Esophagus squamous epithelium (tissue), 5 donors: Measurements from ENCODE around the gene RALGAPB. TPM values are rescaled to one million over a fixed set of nuclear protein-coding genes. Genes with fewer than 3 reads are reported as not detected.

Experiments
- DNase-seq: peaks from one replicate; lab custom pipeline; 2025; lab: John Stamatoyannopoulos, UW
- H3K27ac ChIP-seq, 4 donors: fragments of 200-600 bp; sonication (generic); one replicate each; pipeline ENCODE4 v1.5.1; 2016 to 2019; ENCODE audit warnings: mild to moderate bottlenecking in 1 of 4
- H3K27me3 ChIP-seq, 4 donors: fragments of 200-600 bp; sonication (generic); 1 replicate in 3 of 4; 2 replicates in 1 of 4; pipeline versions ENCODE4 v1.5.1 to v1.6.0; 2017 to 2021; ENCODE audit warnings: antibody characterized with exemption in 1 of 4
- H3K36me3 ChIP-seq, 3 donors: fragments of 200-600 bp; sonication (generic); one replicate each; pipeline ENCODE4 v1.5.1; 2016 to 2019
- H3K4me1 ChIP-seq, 3 donors: fragments of 200-600 bp; sonication (generic); one replicate each; pipeline ENCODE4 v1.5.1; 2017 to 2019
- H3K4me3 ChIP-seq, 4 donors: fragments of 200-600 bp; sonication (generic); 1 replicate in 3 of 4; 2 replicates in 1 of 4; pipeline ENCODE4 v1.5.1; 2016 to 2019; ENCODE audit warnings: mild to moderate bottlenecking in 2 of 4, moderate library complexity in 1 of 4
- H3K9me3 ChIP-seq, 3 donors: fragments of 200-600 bp; sonication (generic); one replicate each; pipeline ENCODE4 v1.5.1; 2016 to 2019
- CTCF ChIP-seq, 6 experiments: fragments of 450-650 bp in 4 of 6; fragments of 200-600 bp in 2 of 6; sonication (generic) in 2 of 6; IDR thresholded peaks; one replicate each; pipeline ENCODE4 v1.5.1; 2016 to 2019; ENCODE audit warnings: antibody characterized with exemption in 6 of 6, mild to moderate bottlenecking in 4 of 6, moderate library complexity in 4 of 6
- POLR2A ChIP-seq, 4 donors: fragments of 450-650 bp; IDR thresholded peaks; one replicate each; pipeline ENCODE4 v1.6.1; 2017; ENCODE audit warnings: antibody characterized with exemption in 4 of 4, mild to moderate bottlenecking in 4 of 4, moderate library complexity in 3 of 4
- WGBS, 2 donors: methylation state at CpG; one replicate each; pipeline ENCODE4 v1.1.5; 2018; 5-methylcytosine and 5-hydroxymethylcytosine counted together
- intact Hi-C: fragments of 100-400 bp; cut with DNase I; formaldehyde crosslinking; loops from one replicate; pipeline ENCODE4 v1.15.0; 2022
- total RNA-seq, 4 donors: library from RNA; depleted of rRNA; stranded (reverse); fragments of >200 nt; gene quantifications; one replicate each; pipeline ENCODE4 v1.1.0, GENCODE V29; 2016
- donor health status: DM: yes; HTN: yes; CAD: no.

RALGAPB gene
- total RNA-seq, 4 donors from 2014 or later = 17.4 to 38.5 (median 26.9) TPM

GRCh38 chr20:38528167-38528566 lies 55.5 kb downstream of the RALGAPB start:
- no peak overlapping the region for H3K4me3 ChIP-seq
- TF ChIP-seq CTCF (IDR thresholded peaks at IDR 0.05) = no peak
- H3K36me3 ChIP-seq = peaks cover 4 to 96% (median 8%) of the 10 kb centered on the region in 3 donors
- WGBS, 2 donors = 86 to 97% methylated on average over 1 to 3 of the region's 3 CpGs
- DNase-seq = no peak
- intact Hi-C loops = no loop called here
- no peaks in the 10 kb centered on the region for H3K27me3 ChIP-seq
- no peak overlapping the region for H3K27ac ChIP-seq
- H3K9me3 ChIP-seq = no peaks in the 10 kb centered on the region
- no peaks in the 10 kb centered on the region for H3K4me1 ChIP-seq

- intact Hi-C loops = no loop called here
- 95 to 100% methylated on average over 1 of the region's 1 CpG for WGBS, 2 donors
- Histone ChIP-seq H3K27me3 (no peaks in the 10 kb centered on the region), H3K4me3 (no peak overlapping the region), H3K27ac (no peak overlapping the region), H3K4me1 (peaks cover 0 to 4% (median 0%) of the 10 kb centered on the region in 3 donors), H3K36me3 (peaks cover 2 to 100% (median 3%) of the 10 kb centered on the region in 3 donors), H3K9me3 (no peaks in the 10 kb centered on the region)
- TF ChIP-seq CTCF (IDR thresholded peaks at IDR 0.05) (no peak), POLR2A (IDR thresholded peaks at IDR 0.05) (no peak)
- no peak for DNase-seq
Measured at GRCh38 chr20:38531021-38531420, 58.4 kb downstream of the RALGAPB start.

- Histone ChIP-seq H3K27ac (no peak overlapping the region), H3K9me3 (no peaks in the 10 kb centered on the region), H3K4me3 (no peak overlapping the region), H3K4me1 (peaks cover 0 to 24% (median 0%) of the 10 kb centered on the region in 3 donors), H3K27me3 (no peaks in the 10 kb centered on the region), H3K36me3 (peaks cover 0 to 97% (median 0%) of the 10 kb centered on the region in 3 donors)
- TF ChIP-seq POLR2A (IDR thresholded peaks at IDR 0.05) = no peak
- no peak for TF ChIP-seq CTCF (IDR thresholded peaks at IDR 0.05)
- DNase-seq = no peak
- intact Hi-C loops = no loop called here
- 80 to 93% methylated on average over 10 to 11 of the region's 11 CpGs for WGBS, 2 donors
Measured at GRCh38 chr20:38534756-38535155, 62.1 kb downstream of the RALGAPB start.

- intact Hi-C loops = no loop called here
- peak in 3 of 6 experiments; percentile 27 to 60 (median 42) for TF ChIP-seq CTCF (IDR thresholded peaks at IDR 0.05)
- no peak for TF ChIP-seq POLR2A (IDR thresholded peaks at IDR 0.05)
- no peak for DNase-seq
- H3K27ac ChIP-seq = peak overlapping the region in 3 of 4 donors; percentile 45 to 62 (median 58)
- H3K4me1 ChIP-seq = peaks cover 0 to 24% (median 0%) of the 10 kb centered on the region in 3 donors
- H3K4me3 ChIP-seq = no peak overlapping the region
- no peaks in the 10 kb centered on the region for H3K9me3 ChIP-seq
- no peaks in the 10 kb centered on the region for H3K27me3 ChIP-seq
- 45 to 66% methylated on average over 2 of the region's 2 CpGs for WGBS, 2 donors
- H3K36me3 ChIP-seq = peaks cover 0 to 97% (median 0%) of the 10 kb centered on the region in 3 donors
Measured at GRCh38 chr20:38536310-38536709, 63.7 kb downstream of the RALGAPB start.

- H3K27ac ChIP-seq = peak overlapping the region in 2 of 4 donors; percentile 45 to 58
- H3K9me3 ChIP-seq = no peaks in the 10 kb centered on the region
- DNase-seq = no peak
- H3K4me3 ChIP-seq = no peak overlapping the region
- no peak for TF ChIP-seq CTCF (IDR thresholded peaks at IDR 0.05)
- no peak for TF ChIP-seq POLR2A (IDR thresholded peaks at IDR 0.05)
- 42 to 65% methylated on average over 1 of the region's 1 CpG for WGBS, 2 donors
- intact Hi-C loops = no loop called here
- H3K36me3 ChIP-seq = peaks cover 0 to 97% (median 0%) of the 10 kb centered on the region in 3 donors
- H3K4me1 ChIP-seq = peaks cover 0 to 24% (median 0%) of the 10 kb centered on the region in 3 donors
- no peaks in the 10 kb centered on the region for H3K27me3 ChIP-seq
Measured at GRCh38 chr20:38537176-38537575, 64.5 kb downstream of the RALGAPB start.
